ENCODE data around the gene PTCH1. TPM values are rescaled to one million over a fixed set of nuclear protein-coding genes. Genes with fewer than 3 reads are reported as not detected.

PTCH1 gene
- total and polyA plus RNA-seq, 10 of the 15 experiments (the other 5 are each of a cell fraction or from before 2014, with no cell fraction given), result 0.16 to 6.1 (median 2.6) TPM

DNA sequence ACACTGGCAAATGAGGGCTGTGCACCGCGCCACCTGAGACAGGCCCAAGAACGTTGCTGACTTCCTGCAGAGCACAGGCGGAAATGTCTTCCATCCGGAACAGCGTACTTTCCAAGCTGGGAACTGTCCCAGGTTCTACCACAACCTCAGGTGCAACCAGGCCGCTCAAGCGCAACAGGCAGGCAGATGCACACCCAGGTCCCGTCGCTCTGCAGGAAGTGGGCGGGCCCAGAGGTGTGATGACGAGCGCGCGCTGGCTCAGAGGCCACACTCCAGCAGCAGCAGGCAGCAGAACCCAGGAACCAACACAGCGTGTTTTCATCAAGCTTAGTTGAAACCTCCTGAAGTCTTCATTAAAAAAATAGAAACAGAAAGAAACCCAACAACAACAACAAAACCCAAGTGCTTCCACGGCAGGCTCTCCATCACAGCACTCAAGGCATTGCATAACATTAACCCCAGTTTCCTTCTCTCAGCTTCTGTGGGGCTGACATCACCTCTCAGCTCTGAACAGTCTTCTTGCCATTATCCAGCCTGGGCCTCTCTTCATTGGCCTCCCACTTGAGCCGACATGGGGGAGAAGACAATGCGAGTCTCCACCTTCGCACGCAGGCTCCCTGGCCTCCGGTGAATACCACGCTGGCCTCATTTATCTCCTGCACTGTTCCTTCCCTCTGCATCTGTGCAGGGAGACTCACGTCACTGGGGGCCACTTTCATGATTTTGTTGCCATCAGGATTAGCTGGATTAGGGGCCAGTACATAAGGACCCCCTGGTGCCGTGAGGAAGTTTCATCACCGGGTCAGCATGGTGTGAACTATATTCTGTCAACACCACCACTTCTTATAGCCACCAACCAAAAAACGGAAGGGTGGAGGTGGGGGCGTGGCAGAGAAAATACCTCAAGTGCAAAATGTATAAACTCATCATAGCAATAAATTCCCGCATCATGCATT lies 22.1 kb downstream of the PTCH1 start (continued):
- TF ChIP-seq, protein P1, sequence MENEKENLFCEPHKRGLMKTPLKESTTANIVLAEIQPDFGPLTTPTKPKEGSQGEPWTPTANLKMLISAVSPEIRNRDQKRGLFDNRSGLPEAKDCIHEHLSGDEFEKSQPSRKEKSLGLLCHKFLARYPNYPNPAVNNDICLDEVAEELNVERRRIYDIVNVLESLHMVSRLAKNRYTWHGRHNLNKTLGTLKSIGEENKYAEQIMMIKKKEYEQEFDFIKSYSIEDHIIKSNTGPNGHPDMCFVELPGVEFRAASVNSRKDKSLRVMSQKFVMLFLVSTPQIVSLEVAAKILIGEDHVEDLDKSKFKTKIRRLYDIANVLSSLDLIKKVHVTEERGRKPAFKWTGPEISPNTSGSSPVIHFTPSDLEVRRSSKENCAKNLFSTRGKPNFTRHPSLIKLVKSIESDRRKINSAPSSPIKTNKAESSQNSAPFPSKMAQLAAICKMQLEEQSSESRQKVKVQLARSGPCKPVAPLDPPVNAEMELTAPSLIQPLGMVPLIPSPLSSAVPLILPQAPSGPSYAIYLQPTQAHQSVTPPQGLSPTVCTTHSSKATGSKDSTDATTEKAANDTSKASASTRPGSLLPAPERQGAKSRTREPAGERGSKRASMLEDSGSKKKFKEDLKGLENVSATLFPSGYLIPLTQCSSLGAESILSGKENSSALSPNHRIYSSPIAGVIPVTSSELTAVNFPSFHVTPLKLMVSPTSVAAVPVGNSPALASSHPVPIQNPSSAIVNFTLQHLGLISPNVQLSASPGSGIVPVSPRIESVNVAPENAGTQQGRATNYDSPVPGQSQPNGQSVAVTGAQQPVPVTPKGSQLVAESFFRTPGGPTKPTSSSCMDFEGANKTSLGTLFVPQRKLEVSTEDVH (IDR thresholded peaks at IDR 0.05; ENCODE audit: low read depth, partially characterized antibody), result no peak
- no peak for TF ChIP-seq ZNF384 (IDR thresholded peaks at IDR 0.05; ENCODE audit: borderline replicate concordance, low read depth, low read length)
- peak; percentile 45; the same call in 1 of the 2 replicates for TF ChIP-seq SIN3A (IDR thresholded peaks at IDR 0.05; ENCODE audit: low read depth, low read length)
- TF ChIP-seq RBBP5 (conservative IDR thresholded peaks at IDR 0.05), result no peak
- TF ChIP-seq, protein P2, sequence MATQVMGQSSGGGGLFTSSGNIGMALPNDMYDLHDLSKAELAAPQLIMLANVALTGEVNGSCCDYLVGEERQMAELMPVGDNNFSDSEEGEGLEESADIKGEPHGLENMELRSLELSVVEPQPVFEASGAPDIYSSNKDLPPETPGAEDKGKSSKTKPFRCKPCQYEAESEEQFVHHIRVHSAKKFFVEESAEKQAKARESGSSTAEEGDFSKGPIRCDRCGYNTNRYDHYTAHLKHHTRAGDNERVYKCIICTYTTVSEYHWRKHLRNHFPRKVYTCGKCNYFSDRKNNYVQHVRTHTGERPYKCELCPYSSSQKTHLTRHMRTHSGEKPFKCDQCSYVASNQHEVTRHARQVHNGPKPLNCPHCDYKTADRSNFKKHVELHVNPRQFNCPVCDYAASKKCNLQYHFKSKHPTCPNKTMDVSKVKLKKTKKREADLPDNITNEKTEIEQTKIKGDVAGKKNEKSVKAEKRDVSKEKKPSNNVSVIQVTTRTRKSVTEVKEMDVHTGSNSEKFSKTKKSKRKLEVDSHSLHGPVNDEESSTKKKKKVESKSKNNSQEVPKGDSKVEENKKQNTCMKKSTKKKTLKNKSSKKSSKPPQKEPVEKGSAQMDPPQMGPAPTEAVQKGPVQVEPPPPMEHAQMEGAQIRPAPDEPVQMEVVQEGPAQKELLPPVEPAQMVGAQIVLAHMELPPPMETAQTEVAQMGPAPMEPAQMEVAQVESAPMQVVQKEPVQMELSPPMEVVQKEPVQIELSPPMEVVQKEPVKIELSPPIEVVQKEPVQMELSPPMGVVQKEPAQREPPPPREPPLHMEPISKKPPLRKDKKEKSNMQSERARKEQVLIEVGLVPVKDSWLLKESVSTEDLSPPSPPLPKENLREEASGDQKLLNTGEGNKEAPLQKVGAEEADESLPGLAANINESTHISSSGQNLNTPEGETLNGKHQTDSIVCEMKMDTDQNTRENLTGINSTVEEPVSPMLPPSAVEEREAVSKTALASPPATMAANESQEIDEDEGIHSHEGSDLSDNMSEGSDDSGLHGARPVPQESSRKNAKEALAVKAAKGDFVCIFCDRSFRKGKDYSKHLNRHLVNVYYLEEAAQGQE (IDR thresholded peaks at IDR 0.05; ENCODE audit: low read depth, low read length), result peak; percentile 70; the same call in 1 of the 2 replicates
- no peak for TF ChIP-seq HCFC1 (IDR thresholded peaks at IDR 0.05; ENCODE audit: low read length)
- TF ChIP-seq, protein P3, sequence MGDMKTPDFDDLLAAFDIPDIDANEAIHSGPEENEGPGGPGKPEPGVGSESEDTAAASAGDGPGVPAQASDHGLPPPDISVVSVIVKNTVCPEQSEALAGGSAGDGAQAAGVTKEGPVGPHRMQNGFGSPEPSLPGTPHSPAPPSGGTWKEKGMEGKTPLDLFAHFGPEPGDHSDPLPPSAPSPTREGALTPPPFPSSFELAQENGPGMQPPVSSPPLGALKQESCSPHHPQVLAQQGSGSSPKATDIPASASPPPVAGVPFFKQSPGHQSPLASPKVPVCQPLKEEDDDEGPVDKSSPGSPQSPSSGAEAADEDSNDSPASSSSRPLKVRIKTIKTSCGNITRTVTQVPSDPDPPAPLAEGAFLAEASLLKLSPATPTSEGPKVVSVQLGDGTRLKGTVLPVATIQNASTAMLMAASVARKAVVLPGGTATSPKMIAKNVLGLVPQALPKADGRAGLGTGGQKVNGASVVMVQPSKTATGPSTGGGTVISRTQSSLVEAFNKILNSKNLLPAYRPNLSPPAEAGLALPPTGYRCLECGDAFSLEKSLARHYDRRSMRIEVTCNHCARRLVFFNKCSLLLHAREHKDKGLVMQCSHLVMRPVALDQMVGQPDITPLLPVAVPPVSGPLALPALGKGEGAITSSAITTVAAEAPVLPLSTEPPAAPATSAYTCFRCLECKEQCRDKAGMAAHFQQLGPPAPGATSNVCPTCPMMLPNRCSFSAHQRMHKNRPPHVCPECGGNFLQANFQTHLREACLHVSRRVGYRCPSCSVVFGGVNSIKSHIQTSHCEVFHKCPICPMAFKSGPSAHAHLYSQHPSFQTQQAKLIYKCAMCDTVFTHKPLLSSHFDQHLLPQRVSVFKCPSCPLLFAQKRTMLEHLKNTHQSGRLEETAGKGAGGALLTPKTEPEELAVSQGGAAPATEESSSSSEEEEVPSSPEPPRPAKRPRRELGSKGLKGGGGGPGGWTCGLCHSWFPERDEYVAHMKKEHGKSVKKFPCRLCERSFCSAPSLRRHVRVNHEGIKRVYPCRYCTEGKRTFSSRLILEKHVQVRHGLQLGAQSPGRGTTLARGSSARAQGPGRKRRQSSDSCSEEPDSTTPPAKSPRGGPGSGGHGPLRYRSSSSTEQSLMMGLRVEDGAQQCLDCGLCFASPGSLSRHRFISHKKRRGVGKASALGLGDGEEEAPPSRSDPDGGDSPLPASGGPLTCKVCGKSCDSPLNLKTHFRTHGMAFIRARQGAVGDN (IDR thresholded peaks at IDR 0.05), result 0 out of 2 replicates have a peak, but pooled peaks have one; percentile 37
- TF ChIP-seq SMAD5 (IDR thresholded peaks at IDR 0.05; ENCODE audit: low read depth), result no peak
- TF ChIP-seq FOXM1 (IDR thresholded peaks at IDR 0.05; ENCODE audit: low read depth, low read length), result no peak
- 0 out of 2 replicates have a peak, but pooled peaks have one; percentile 23 for TF ChIP-seq CBX5 (IDR thresholded peaks at IDR 0.05; ENCODE audit: low read depth)
- no peak for TF ChIP-seq CBX3 (IDR thresholded peaks at IDR 0.05; ENCODE audit: borderline replicate concordance, low read depth)
- TF ChIP-seq, protein P4, sequence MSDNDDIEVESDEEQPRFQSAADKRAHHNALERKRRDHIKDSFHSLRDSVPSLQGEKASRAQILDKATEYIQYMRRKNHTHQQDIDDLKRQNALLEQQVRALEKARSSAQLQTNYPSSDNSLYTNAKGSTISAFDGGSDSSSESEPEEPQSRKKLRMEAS (IDR thresholded peaks at IDR 0.05; ENCODE audit: low read depth, low read length), result peak; percentile 32; the same call in 1 of the 2 replicates
- TF ChIP-seq ZZZ3 (IDR thresholded peaks at IDR 0.05; ENCODE audit: control insufficient read depth, insufficient read length, low read depth), result no peak
- peak; percentile 78 for TF ChIP-seq RUNX3 (IDR thresholded peaks at IDR 0.05; ENCODE audit: low read length)
- no peak for TF ChIP-seq YY1 (IDR thresholded peaks at IDR 0.05; ENCODE audit: low read depth, low read length)
- TF ChIP-seq POLR2AphosphoS2 (IDR thresholded peaks at IDR 0.05; ENCODE audit: low read depth, low read length), result no peak
- TF ChIP-seq NR2C2 (IDR thresholded peaks at IDR 0.05; ENCODE audit: borderline replicate concordance, control insufficient read depth, insufficient read length, low read depth), result no peak

Data from GM12878 (cell line).